Measurements from ENCODE around the gene FCHO2.

- no peak for TF ChIP-seq POLR2AphosphoS5 (IDR thresholded peaks at IDR 0.05; ENCODE audit: low read depth, low read length)
- TF ChIP-seq REST (IDR thresholded peaks at IDR 0.05; ENCODE audit: insufficient read depth in 1 of 2, low read depth in 2 of 2, low read length in 2 of 2): no peak
- TF ChIP-seq TAF1 (IDR thresholded peaks at IDR 0.05; ENCODE audit: borderline replicate concordance, insufficient read depth, low read length): no peak
Measured at GRCh38 chr5:72988769-72989168, 32.9 kb downstream of the FCHO2 start.
